AG09309 (cell line): ENCODE results near the gene DDX41.
"Not testable (repeated sequence)": the region's sequence is repeated elsewhere in the genome, so short reads cannot be mapped to it uniquely, and the experiment has no call there.

Experiments
- DNase-seq: peaks from one replicate; pipeline ENCODE4 v3.0.0-alpha.2; 2010; ENCODE audit warnings: low read depth
- H3K4me3 ChIP-seq: 2 replicates; pipeline ENCODE4 v1.5.1; 2011; ENCODE audit warnings: mild to moderate bottlenecking, low read depth, low read length, moderate library complexity; ENCODE audit not compliant: control insufficient read depth
- CTCF ChIP-seq: IDR thresholded peaks from 2 replicates; pipeline ENCODE4 v1.5.1; 2011; ENCODE audit warnings: mild to moderate bottlenecking, low read depth, low read length, inconsistent platforms; ENCODE audit not compliant: insufficient read depth, control insufficient read depth; ENCODE audit errors: missing control alignments

DDX41 gene

GRCh38 chr5:177491429-177491945, 25.3 kb downstream of the DDX41 start:
- no peak for DNase-seq
- H3K4me3 ChIP-seq: no peak overlapping the region
- TF ChIP-seq CTCF: peak; percentile 46

GRCh38 chr5:177490992-177491391, 25.8 kb downstream of the DDX41 start:
- no peak overlapping the region for H3K4me3 ChIP-seq
- no peak for DNase-seq

GRCh38 chr5:177490311-177490991, 26.3 kb downstream of the DDX41 start:
- TF ChIP-seq CTCF: no peak
- no peak for DNase-seq
- no peak overlapping the region for H3K4me3 ChIP-seq

More at GRCh38 chr5:177490992-177491391, 25.8 kb downstream of the DDX41 start:
- TF ChIP-seq CTCF: no peak

GRCh38 chr5:177489119-177489716, 27.5 kb downstream of the DDX41 start:
- TF ChIP-seq CTCF: peak; percentile 5
- DNase-seq: no peak
- no peak overlapping the region for H3K4me3 ChIP-seq

GRCh38 chr5:177487975-177488374, 28.8 kb downstream of the DDX41 start:
- TF ChIP-seq CTCF: no peak
- no peak overlapping the region for H3K4me3 ChIP-seq
- no peak for DNase-seq

- TF ChIP-seq CTCF: no peak
- no peak for DNase-seq
- no peak overlapping the region for H3K4me3 ChIP-seq
Observed at GRCh38 chr5:177487144-177487543, 29.6 kb downstream of the DDX41 start.

- DNase-seq: no peak
- H3K4me3 ChIP-seq: no peak overlapping the region
- no peak for TF ChIP-seq CTCF
Observed at GRCh38 chr5:177486256-177486655, 30.5 kb downstream of the DDX41 start.

GRCh38 chr5:177485753-177486152, 31.0 kb downstream of the DDX41 start:
- H3K4me3 ChIP-seq, DNase-seq: not testable (repeated sequence)
